Stimulated activated naive CD8-positive, alpha-beta T cell treated with anti-CD3 and anti-CD28 coated beads, Interleukin-15, Interleukin-2, amounts not matched to agents 100 ng/mL and 50 ng/mL, for 24 hours (primary cell): ENCODE measurements around the gene WDR37.
"Not testable (repeated sequence)": the region's sequence is repeated elsewhere in the genome, so short reads cannot be mapped to it uniquely, and the experiment has no call there.

Experiments
- H3K27ac Mint-ChIP-seq: one replicate; pipeline ENCODE4 v1.8.0; 2021; ENCODE audit warnings: mild to moderate bottlenecking, mixed read lengths
- H3K27me3 Mint-ChIP-seq: one replicate; pipeline ENCODE4 v1.8.0; 2021; ENCODE audit warnings: mixed read lengths
- H3K36me3 Mint-ChIP-seq: one replicate; pipeline ENCODE4 v1.8.0; 2021; ENCODE audit warnings: low read depth, mixed read lengths
- H3K4me1 Mint-ChIP-seq: one replicate; pipeline ENCODE4 v1.8.0; 2021; ENCODE audit warnings: low read depth, mixed read lengths
- H3K4me3 Mint-ChIP-seq: one replicate; pipeline ENCODE4 v1.8.0; 2021; ENCODE audit warnings: mild to moderate bottlenecking, mixed read lengths
- H3K9me3 Mint-ChIP-seq: one replicate; pipeline ENCODE4 v1.8.0; 2021; ENCODE audit warnings: mixed read lengths

The WDR37 gene

GRCh38 chr10:1150638-1150955, 94.4 kb downstream of the WDR37 start:
- H3K27ac Mint-ChIP-seq, result no peak overlapping the region
- H3K27me3 Mint-ChIP-seq, result peaks cover 10% of the 10 kb centered on the region
- peaks cover 7% of the 10 kb centered on the region for H3K9me3 Mint-ChIP-seq
- H3K4me3 Mint-ChIP-seq, result no peak overlapping the region
- H3K4me1 Mint-ChIP-seq, result peaks cover 17% of the 10 kb centered on the region
- peaks cover 6% of the 10 kb centered on the region for H3K36me3 Mint-ChIP-seq

- H3K9me3 Mint-ChIP-seq, result peaks cover 3% of the 10 kb centered on the region
- no peak overlapping the region for H3K4me3 Mint-ChIP-seq
- peaks cover 17% of the 10 kb centered on the region for H3K4me1 Mint-ChIP-seq
- H3K36me3 Mint-ChIP-seq, result peaks cover 6% of the 10 kb centered on the region
- no peak overlapping the region for H3K27ac Mint-ChIP-seq
- peaks cover 10% of the 10 kb centered on the region for H3K27me3 Mint-ChIP-seq
Observed at GRCh38 chr10:1151076-1152033, 95.2 kb downstream of the WDR37 start.

- H3K4me1 Mint-ChIP-seq, result peaks cover 17% of the 10 kb centered on the region
- H3K4me3 Mint-ChIP-seq, result no peak overlapping the region
- no peaks in the 10 kb centered on the region for H3K9me3 Mint-ChIP-seq
- peaks cover 3% of the 10 kb centered on the region for H3K27me3 Mint-ChIP-seq
- no peak overlapping the region for H3K27ac Mint-ChIP-seq
- no peaks in the 10 kb centered on the region for H3K36me3 Mint-ChIP-seq
Observed at GRCh38 chr10:1152386-1153250, 96.4 kb downstream of the WDR37 start.

DNA sequence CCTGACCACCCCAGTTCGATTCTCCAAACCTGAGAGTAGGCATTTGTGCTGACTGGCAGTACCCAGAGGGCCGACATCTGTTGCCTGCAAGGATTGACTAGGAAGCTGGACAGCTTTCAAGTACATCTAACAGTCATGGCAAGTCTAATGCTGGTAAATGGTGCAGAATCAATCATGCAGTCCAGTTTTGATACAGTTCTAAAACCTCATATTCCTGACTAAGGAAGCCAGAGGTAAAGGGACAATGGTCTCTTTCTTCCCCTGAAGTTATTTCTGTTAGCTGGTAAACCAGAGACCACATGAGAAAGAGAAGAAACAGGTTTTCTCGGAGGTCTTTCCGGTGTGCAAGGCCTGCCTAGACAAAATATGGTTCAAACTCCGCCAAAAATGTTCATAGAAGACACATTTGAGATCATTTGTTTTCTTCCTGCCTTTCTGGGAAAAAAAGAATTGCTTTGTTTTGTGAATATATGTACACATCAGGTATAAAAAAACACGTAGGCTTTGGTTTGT, 97.1 kb downstream of the WDR37 start:
- Mint-ChIP-seq H3K27ac (no peak overlapping the region), H3K9me3 (no peaks in the 10 kb centered on the region), H3K27me3 (peaks cover 3% of the 10 kb centered on the region), H3K4me3 (no peak overlapping the region), H3K36me3 (no peaks in the 10 kb centered on the region), H3K4me1 (peaks cover 17% of the 10 kb centered on the region)

- Mint-ChIP-seq H3K4me1 (peaks cover 17% of the 10 kb centered on the region), H3K9me3 (no peaks in the 10 kb centered on the region), H3K27ac (no peak overlapping the region), H3K4me3 (no peak overlapping the region), H3K36me3 (no peaks in the 10 kb centered on the region), H3K27me3 (peaks cover 3% of the 10 kb centered on the region)
Observed at GRCh38 chr10:1153805-1154351, 97.7 kb downstream of the WDR37 start.

DNA sequence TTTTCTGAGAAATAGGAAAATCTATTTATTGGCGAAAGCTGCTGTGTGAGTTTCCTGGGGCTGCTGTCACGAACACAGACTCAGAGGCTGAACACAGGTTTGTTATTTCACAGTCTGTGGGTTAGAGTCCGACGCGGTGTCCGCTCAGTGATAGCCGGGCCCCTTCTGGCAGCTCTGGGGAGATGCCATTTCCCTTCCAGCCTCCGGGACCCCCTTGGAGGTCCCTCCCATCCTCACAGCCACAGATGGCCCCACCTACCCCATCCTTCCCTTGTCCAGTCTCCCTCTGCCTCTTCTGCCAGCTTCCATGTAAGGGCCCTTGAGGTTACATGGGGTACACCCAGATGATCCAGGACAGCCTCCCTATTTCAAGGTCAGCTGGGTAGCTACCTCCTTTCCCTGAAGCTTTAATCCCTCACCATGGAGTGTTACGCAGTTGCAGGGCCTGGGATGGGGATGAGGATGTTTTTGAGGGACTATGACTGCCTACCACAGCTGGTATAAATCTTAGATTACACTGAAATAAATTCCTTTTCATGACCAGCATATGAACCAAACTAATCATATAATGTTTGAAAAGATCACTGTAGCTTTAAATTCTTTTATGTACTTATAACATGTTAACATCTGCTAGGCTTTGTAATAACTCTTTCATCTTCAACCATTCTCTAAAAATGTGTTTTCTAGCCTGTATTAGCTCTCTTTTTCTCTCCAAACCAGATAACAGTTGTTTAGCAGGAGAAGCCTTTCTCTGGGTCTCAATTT, 98.5 kb downstream of the WDR37 start:
- Mint-ChIP-seq H3K9me3 (no peaks in the 10 kb centered on the region), H3K4me3 (no peak overlapping the region), H3K4me1 (peaks cover 13% of the 10 kb centered on the region), H3K27ac (no peak overlapping the region), H3K27me3 (peaks cover 2% of the 10 kb centered on the region), H3K36me3 (no peaks in the 10 kb centered on the region)

- no peaks in the 10 kb centered on the region for H3K9me3 Mint-ChIP-seq
- H3K27ac Mint-ChIP-seq, result no peak overlapping the region
- H3K36me3 Mint-ChIP-seq, result no peaks in the 10 kb centered on the region
- no peaks in the 10 kb centered on the region for H3K27me3 Mint-ChIP-seq
- no peak overlapping the region for H3K4me3 Mint-ChIP-seq
- H3K4me1 Mint-ChIP-seq, result peaks cover 4% of the 10 kb centered on the region
Observed at GRCh38 chr10:1155791-1156615, 99.8 kb downstream of the WDR37 start.

DNA sequence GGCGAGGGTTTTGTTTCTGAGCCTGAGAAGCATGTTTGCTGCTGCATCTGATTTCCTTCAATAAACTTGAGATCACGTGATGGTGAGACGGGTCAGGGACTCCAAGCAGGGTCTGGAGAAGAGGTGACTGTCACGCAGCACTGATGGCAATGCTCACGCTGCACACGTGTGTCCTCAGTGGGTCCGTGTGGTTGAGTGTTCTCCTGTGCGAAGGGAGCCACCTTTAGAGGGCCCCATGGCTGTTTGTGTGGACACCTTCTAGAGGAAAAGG, 100.4 kb downstream of the WDR37 start:
- no peaks in the 10 kb centered on the region for H3K36me3 Mint-ChIP-seq
- no peak overlapping the region for H3K27ac Mint-ChIP-seq
- H3K27me3 Mint-ChIP-seq, result no peaks in the 10 kb centered on the region
- no peak overlapping the region for H3K4me3 Mint-ChIP-seq
- H3K4me1 Mint-ChIP-seq, result peaks cover 4% of the 10 kb centered on the region
- H3K9me3 Mint-ChIP-seq, result no peaks in the 10 kb centered on the region

GRCh38 chr10:1156921-1157614, 100.9 kb downstream of the WDR37 start:
- Mint-ChIP-seq H3K27me3 (no peaks in the 10 kb centered on the region), H3K36me3 (no peaks in the 10 kb centered on the region), H3K4me1 (peaks cover 4% of the 10 kb centered on the region), H3K27ac (peak overlapping the region; percentile 53), H3K4me3 (no peak overlapping the region), H3K9me3 (no peaks in the 10 kb centered on the region)

GRCh38 chr10:1157615-1157933, 101.4 kb downstream of the WDR37 start:
- H3K9me3 Mint-ChIP-seq, result no peaks in the 10 kb centered on the region
- no peaks in the 10 kb centered on the region for H3K36me3 Mint-ChIP-seq
- H3K4me1 Mint-ChIP-seq, result peaks cover 4% of the 10 kb centered on the region
- no peak overlapping the region for H3K27ac Mint-ChIP-seq
- no peak overlapping the region for H3K4me3 Mint-ChIP-seq
- no peaks in the 10 kb centered on the region for H3K27me3 Mint-ChIP-seq

DNA sequence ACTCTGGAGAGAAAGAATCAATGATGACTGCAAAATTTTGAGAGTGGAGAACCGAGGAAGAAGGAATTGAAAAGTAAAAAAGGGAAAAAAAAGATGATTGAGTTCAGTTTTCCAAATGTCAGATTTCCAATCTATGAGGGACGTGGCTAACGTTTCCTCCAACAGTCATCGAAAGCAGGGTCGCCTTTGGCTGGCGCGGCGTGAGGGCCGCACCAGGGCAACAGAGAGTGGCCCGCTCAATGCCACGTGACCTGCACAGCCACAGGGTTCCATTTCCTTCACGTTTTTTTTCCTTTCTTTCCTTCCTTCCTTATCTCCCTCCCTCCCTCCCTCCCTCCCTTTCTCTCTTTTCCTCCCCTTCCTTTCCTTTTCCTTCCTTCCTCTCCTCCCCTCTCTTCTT, 101.9 kb downstream of the WDR37 start:
- H3K4me1 Mint-ChIP-seq, result peaks cover 4% of the 10 kb centered on the region
- H3K36me3 Mint-ChIP-seq, result no peaks in the 10 kb centered on the region
- no peaks in the 10 kb centered on the region for H3K27me3 Mint-ChIP-seq
- H3K4me3 Mint-ChIP-seq, result no peak overlapping the region
- no peaks in the 10 kb centered on the region for H3K9me3 Mint-ChIP-seq
- H3K27ac Mint-ChIP-seq, result no peak overlapping the region

GRCh38 chr10:1158536-1158935, 102.4 kb downstream of the WDR37 start:
- H3K4me1 Mint-ChIP-seq, H3K4me3 Mint-ChIP-seq, H3K27me3 Mint-ChIP-seq, H3K27ac Mint-ChIP-seq, H3K9me3 Mint-ChIP-seq, H3K36me3 Mint-ChIP-seq: not testable (repeated sequence)

GRCh38 chr10:1159131-1160061, 103.2 kb downstream of the WDR37 start:
- no peak overlapping the region for H3K4me3 Mint-ChIP-seq

More at GRCh38 chr10:1159131-1160061, 103.2 kb downstream of the WDR37 start:
- Mint-ChIP-seq H3K27me3 (no peaks in the 10 kb centered on the region), H3K27ac (no peak overlapping the region), H3K36me3 (no peaks in the 10 kb centered on the region), H3K4me1 (peaks cover 4% of the 10 kb centered on the region), H3K9me3 (no peaks in the 10 kb centered on the region)
